NCI-H345 treated with DMSO at 0.1 percent for 48 hours (cell line): ENCODE measurements around the gene C18orf63.

Source experiments
- DNase-seq: peaks from one replicate; lab custom pipeline; 2025; ENCODE audit not compliant: unreplicated experiment; lab: John Stamatoyannopoulos, UW

Gene C18orf63

GRCh38 chr18:74402806-74403433 is 87.3 kb downstream of the C18orf63 start:
- no peak for DNase-seq

GRCh38 chr18:74407888-74408287 is 92.2 kb downstream of the C18orf63 start:
- no peak for DNase-seq
